GM20000 (cell line): ENCODE data around the gene CAMKK1.

Experiments
- DNase-seq: peaks from one replicate; pipeline ENCODE4 v3.0.0; 2012; ENCODE audit warnings: low spot score
- CTCF ChIP-seq: IDR thresholded peaks from 2 replicates; pipeline ENCODE4 v1.5.1; 2012; ENCODE audit warnings: mild to moderate bottlenecking, control low read depth; ENCODE audit errors: extremely low read depth, missing control alignments

CAMKK1 gene

GRCh38 chr17:3928406-3928805, 35.6 kb upstream of the CAMKK1 start:
- TF ChIP-seq CTCF = no peak
- no peak for DNase-seq

GRCh38 chr17:3927628-3928340, 34.9 kb upstream of the CAMKK1 start:
- no peak for TF ChIP-seq CTCF
- no peak for DNase-seq

- DNase-seq = no peak
- TF ChIP-seq CTCF = no peak
Observed at GRCh38 chr17:3926860-3927627, 34.2 kb upstream of the CAMKK1 start.

- no peak for TF ChIP-seq CTCF
- no peak for DNase-seq
Observed at GRCh38 chr17:3925684-3926485, 33.0 kb upstream of the CAMKK1 start.

GRCh38 chr17:3924512-3925350, 31.9 kb upstream of the CAMKK1 start:
- DNase-seq = no peak
- no peak for TF ChIP-seq CTCF

- TF ChIP-seq CTCF = no peak
- DNase-seq = no peak
Observed at GRCh38 chr17:3923466-3924190, 30.8 kb upstream of the CAMKK1 start.
